Neural cell (in vitro differentiated cells): Measurements from ENCODE around the gene LHB. TPM values are rescaled to one million over a fixed set of nuclear protein-coding genes. Genes with fewer than 3 reads are reported as not detected.

Experiments
- H2AFZ ChIP-seq: fragments of 200-600, 300-800 bp; sonication (generic), shearing (Covaris generic); 2 replicates; pipeline ENCODE4 v1.6.0; 2014; ENCODE audit warnings: low read depth, mild to moderate bottlenecking, antibody characterized with exemption, low read length, moderate library complexity
- H3F3A ChIP-seq: fragments of 200-600 bp; shearing (Covaris generic); 2 replicates; pipeline ENCODE4 v1.6.1; 2016; ENCODE audit warnings: mild to moderate bottlenecking, moderate library complexity, mixed read lengths, antibody characterized with exemption, low read length; ENCODE audit not compliant: insufficient read depth, poor library complexity, severe bottlenecking
- H3K27ac ChIP-seq: fragments of 200-600, 300-800 bp; sonication (generic), shearing (Covaris generic); 2 replicates; pipeline ENCODE4 v1.5.1; 2014; ENCODE audit warnings: mild to moderate bottlenecking, low read length, moderate library complexity
- H3K27me3 ChIP-seq: fragments of 300-800, 200-600 bp; sonication (generic), shearing (Covaris generic); 2 replicates; pipeline ENCODE4 v1.6.0; 2014; ENCODE audit warnings: mild to moderate bottlenecking, low read depth, low read length, moderate library complexity; ENCODE audit not compliant: insufficient read depth
- H3K36me3 ChIP-seq: fragments of 300-800, 200-600 bp; sonication (generic), shearing (Covaris generic); 2 replicates; pipeline ENCODE4 v1.5.1; 2014; ENCODE audit warnings: mild to moderate bottlenecking, antibody characterized with exemption, low read length, moderate library complexity; ENCODE audit not compliant: insufficient read depth
- H3K4me2 ChIP-seq: fragments of 300-800, 200-600 bp; sonication (generic), shearing (Covaris generic); 2 replicates; pipeline ENCODE4 v1.6.0; 2014; ENCODE audit warnings: mild to moderate bottlenecking, low read length
- H3K4me3 ChIP-seq: fragments of 300-800, 200-600 bp; sonication (generic), shearing (Covaris generic); 2 replicates; pipeline ENCODE4 v1.5.1; 2014; ENCODE audit warnings: mild to moderate bottlenecking, low read length, moderate library complexity
- H3K79me2 ChIP-seq: fragments of 200-600 bp; shearing (Covaris generic); replicated peaks from 2 replicates; pipeline ENCODE4 v1.6.0; 2014; ENCODE audit warnings: mild to moderate bottlenecking, low read length, moderate library complexity; ENCODE audit not compliant: insufficient read depth
- H3K9ac ChIP-seq: fragments of 300-800, 200-600 bp; sonication (generic), shearing (Covaris generic); 2 replicates; pipeline ENCODE4 v1.6.1; 2016; ENCODE audit warnings: mild to moderate bottlenecking, low read length, mixed read lengths
- H3K9me2 ChIP-seq: fragments of 200-600 bp; shearing (Covaris generic); 2 replicates; pipeline ENCODE4 v1.6.1; 2016; ENCODE audit warnings: mild to moderate bottlenecking, low read length, mixed read lengths; ENCODE audit not compliant: insufficient read depth
- H3K9me3 ChIP-seq: fragments of 200-600, 300-800 bp; sonication (generic), shearing (Covaris generic); 2 replicates; pipeline ENCODE4 v1.6.1; 2016; ENCODE audit warnings: mild to moderate bottlenecking, mixed run types, low read length, moderate library complexity, mixed read lengths
- H4K20me1 ChIP-seq: fragments of 200-600 bp; shearing (Covaris generic); 2 replicates; pipeline ENCODE4 v1.6.1; 2016; ENCODE audit warnings: mild to moderate bottlenecking, mixed run types; ENCODE audit not compliant: insufficient read depth
- EP300 ChIP-seq: fragments of 450-650 bp; conservative IDR thresholded peaks from 2 replicates; pipeline ENCODE4 v1.6.1; 2014; ENCODE audit warnings: antibody characterized with exemption, mild to moderate bottlenecking, moderate library complexity; ENCODE audit not compliant: poor library complexity, severe bottlenecking
- EZH2 ChIP-seq: fragments of 200-600, 300-800 bp; shearing (Covaris generic), sonication (generic); IDR thresholded peaks from 2 replicates; pipeline ENCODE4 v1.6.1; 2014; ENCODE audit warnings: antibody characterized with exemption, low read length, borderline replicate concordance, mild to moderate bottlenecking; ENCODE audit not compliant: insufficient read depth, poor library complexity, severe bottlenecking
- MXI1 ChIP-seq: fragments of 450-650 bp; conservative IDR thresholded peaks from 2 replicates; pipeline ENCODE4 v1.6.1; 2014; ENCODE audit warnings: antibody characterized with exemption, mild to moderate bottlenecking; ENCODE audit not compliant: poor library complexity, severe bottlenecking
- POLR2AphosphoS5 ChIP-seq: IDR thresholded peaks from 2 replicates; pipeline ENCODE4 v1.6.1; 2012
- RAD21 ChIP-seq: fragments of 450-650 bp; conservative IDR thresholded peaks from 2 replicates; pipeline ENCODE4 v1.6.1; 2014; ENCODE audit warnings: antibody characterized with exemption, mild to moderate bottlenecking, moderate library complexity
- SMC3 ChIP-seq: fragments of 450-650 bp; conservative IDR thresholded peaks from 2 replicates; pipeline ENCODE4 v1.6.1; 2014; ENCODE audit warnings: antibody characterized with exemption, mild to moderate bottlenecking, moderate library complexity; ENCODE audit not compliant: poor library complexity
- TAF1 ChIP-seq: IDR thresholded peaks from 2 replicates; pipeline ENCODE4 v1.6.1; 2012; ENCODE audit warnings: low read depth
- polyA plus RNA-seq: library from polyadenylated mRNA; depleted of rRNA; stranded (reverse); fragments of >200 nt; gene quantifications from 2 replicates; pipeline ENCODE4 v1.2.3, GENCODE V29; 2014
- TF ChIP-seq, protein P1 (sequence below): IDR thresholded peaks from 2 replicates; pipeline ENCODE4 v1.6.1; 2012; ENCODE audit warnings: borderline replicate concordance
- TF ChIP-seq, protein P2 (sequence below): fragments of 450-650 bp; IDR thresholded peaks from 2 replicates; pipeline ENCODE4 v1.5.1; 2014; ENCODE audit warnings: antibody characterized with exemption, mild to moderate bottlenecking, moderate library complexity; ENCODE audit not compliant: poor library complexity, severe bottlenecking

The LHB gene
- polyA plus RNA-seq, 1 donor from 2014 or later, result not detected

DNA sequence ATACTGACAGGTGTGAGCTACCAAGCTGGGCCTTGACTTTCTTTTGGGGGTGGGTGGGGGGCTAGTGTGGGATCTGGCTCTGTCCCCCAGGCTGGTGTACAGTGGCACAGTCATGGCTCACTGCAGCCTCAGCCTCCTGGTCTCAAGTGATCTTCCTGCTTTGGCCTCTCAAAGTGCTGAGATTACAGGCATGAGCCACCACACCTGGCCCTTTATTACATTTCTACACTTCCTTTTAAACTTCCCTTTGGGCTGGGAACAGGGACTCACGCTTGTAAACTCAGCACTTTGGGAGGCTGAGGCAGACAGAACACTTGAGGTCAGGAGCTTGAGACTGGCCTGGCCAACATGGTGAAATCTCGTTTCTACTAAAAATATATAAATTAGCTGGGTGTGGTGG lies 39.8 kb downstream of the LHB start:
- TF ChIP-seq, protein P1, sequence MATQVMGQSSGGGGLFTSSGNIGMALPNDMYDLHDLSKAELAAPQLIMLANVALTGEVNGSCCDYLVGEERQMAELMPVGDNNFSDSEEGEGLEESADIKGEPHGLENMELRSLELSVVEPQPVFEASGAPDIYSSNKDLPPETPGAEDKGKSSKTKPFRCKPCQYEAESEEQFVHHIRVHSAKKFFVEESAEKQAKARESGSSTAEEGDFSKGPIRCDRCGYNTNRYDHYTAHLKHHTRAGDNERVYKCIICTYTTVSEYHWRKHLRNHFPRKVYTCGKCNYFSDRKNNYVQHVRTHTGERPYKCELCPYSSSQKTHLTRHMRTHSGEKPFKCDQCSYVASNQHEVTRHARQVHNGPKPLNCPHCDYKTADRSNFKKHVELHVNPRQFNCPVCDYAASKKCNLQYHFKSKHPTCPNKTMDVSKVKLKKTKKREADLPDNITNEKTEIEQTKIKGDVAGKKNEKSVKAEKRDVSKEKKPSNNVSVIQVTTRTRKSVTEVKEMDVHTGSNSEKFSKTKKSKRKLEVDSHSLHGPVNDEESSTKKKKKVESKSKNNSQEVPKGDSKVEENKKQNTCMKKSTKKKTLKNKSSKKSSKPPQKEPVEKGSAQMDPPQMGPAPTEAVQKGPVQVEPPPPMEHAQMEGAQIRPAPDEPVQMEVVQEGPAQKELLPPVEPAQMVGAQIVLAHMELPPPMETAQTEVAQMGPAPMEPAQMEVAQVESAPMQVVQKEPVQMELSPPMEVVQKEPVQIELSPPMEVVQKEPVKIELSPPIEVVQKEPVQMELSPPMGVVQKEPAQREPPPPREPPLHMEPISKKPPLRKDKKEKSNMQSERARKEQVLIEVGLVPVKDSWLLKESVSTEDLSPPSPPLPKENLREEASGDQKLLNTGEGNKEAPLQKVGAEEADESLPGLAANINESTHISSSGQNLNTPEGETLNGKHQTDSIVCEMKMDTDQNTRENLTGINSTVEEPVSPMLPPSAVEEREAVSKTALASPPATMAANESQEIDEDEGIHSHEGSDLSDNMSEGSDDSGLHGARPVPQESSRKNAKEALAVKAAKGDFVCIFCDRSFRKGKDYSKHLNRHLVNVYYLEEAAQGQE, result no peak
- TF ChIP-seq, protein P2, sequence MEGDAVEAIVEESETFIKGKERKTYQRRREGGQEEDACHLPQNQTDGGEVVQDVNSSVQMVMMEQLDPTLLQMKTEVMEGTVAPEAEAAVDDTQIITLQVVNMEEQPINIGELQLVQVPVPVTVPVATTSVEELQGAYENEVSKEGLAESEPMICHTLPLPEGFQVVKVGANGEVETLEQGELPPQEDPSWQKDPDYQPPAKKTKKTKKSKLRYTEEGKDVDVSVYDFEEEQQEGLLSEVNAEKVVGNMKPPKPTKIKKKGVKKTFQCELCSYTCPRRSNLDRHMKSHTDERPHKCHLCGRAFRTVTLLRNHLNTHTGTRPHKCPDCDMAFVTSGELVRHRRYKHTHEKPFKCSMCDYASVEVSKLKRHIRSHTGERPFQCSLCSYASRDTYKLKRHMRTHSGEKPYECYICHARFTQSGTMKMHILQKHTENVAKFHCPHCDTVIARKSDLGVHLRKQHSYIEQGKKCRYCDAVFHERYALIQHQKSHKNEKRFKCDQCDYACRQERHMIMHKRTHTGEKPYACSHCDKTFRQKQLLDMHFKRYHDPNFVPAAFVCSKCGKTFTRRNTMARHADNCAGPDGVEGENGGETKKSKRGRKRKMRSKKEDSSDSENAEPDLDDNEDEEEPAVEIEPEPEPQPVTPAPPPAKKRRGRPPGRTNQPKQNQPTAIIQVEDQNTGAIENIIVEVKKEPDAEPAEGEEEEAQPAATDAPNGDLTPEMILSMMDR, result no peak
- TF ChIP-seq RAD21, result no peak
- TF ChIP-seq EP300, result no peak
- TF ChIP-seq TAF1, result no peak
- no peak for TF ChIP-seq EZH2
- TF ChIP-seq POLR2AphosphoS5, result no peak
- TF ChIP-seq MXI1, result no peak
- TF ChIP-seq SMC3, result no peak
- Histone ChIP-seq H3K9me2 (no peaks in the 10 kb centered on the region), H3K4me2 (no peak overlapping the region), H3K79me2 (no peaks in the 10 kb centered on the region), H4K20me1 (no peaks in the 10 kb centered on the region), H3K27me3 (no peaks in the 10 kb centered on the region), H3F3A (no peaks in the 10 kb centered on the region), H3K9me3 (no peaks in the 10 kb centered on the region), H3K36me3 (no peaks in the 10 kb centered on the region), H3K27ac (no peak overlapping the region), H2AFZ (no peak overlapping the region), H3K4me3 (no peak overlapping the region), H3K9ac (no peak overlapping the region)

DNA sequence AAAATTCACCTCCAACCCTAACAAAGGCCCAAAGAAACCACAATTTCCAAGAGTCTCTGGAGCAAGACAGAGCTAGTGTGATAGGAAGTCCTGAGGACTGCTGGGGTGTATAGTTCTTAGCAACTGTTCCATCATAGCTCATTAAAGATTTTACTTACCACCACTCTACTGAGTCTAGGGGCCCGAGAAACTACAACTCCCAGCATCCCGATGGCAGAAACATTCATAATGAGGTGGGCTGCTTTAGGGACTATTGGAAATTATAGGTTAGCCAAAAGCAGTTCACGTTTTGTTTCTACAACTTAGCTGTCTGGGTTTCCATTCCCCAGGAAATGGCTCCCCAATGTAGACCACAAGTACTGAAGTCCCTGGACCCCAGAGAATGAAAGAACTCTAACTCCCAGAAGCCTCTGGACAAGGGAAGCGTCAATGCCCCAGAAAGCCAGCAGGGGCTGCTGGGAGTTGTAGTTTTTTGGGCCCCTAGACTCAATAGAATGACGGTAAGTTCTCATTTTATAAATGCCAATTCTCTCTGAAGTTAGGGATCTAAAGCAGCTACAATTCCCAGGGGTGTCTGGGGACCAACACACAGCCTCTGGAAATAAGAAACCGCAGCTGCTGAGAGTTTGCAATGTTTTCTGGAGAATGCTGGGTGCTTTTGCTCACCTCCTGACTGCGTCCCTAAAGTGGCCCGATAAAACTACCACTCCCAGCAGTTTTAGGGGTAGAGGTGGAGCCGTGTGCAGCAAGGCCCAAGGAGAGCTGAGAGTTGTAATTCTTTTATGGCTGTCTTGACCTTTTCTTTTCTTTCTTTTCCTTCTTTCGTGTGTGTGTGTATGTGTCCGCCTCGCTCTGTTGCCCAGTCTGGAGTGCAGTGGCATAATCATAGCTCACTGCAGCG lies 40.7 kb downstream of the LHB start:
- Histone ChIP-seq H3K9me2 (no peaks in the 10 kb centered on the region), H2AFZ (no peak overlapping the region), H3K4me2 (no peak overlapping the region), H3K36me3 (peaks cover 3% of the 10 kb centered on the region), H4K20me1 (no peaks in the 10 kb centered on the region), H3K9ac (no peak overlapping the region), H3K4me3 (no peak overlapping the region), H3F3A (no peaks in the 10 kb centered on the region), H3K79me2 (no peaks in the 10 kb centered on the region), H3K9me3 (no peaks in the 10 kb centered on the region), H3K27ac (no peak overlapping the region), H3K27me3 (no peaks in the 10 kb centered on the region)
- TF ChIP-seq SMC3 (no peak), MXI1 (no peak), RAD21 (no peak), POLR2AphosphoS5 (no peak), TAF1 (no peak), EZH2 (no peak), EP300 (no peak)
- TF ChIP-seq, protein P2, result no peak
- TF ChIP-seq, protein P1, result no peak
